Pericardium fibroblast (primary cell): Measurements from ENCODE around the gene MATCAP1. TPM values are rescaled to one million over a fixed set of nuclear protein-coding genes. Genes with fewer than 3 reads are reported as not detected.

Experiments used
- total RNA-seq: library from RNA; depleted of rRNA; stranded (reverse); fragments of >200 nt; gene quantifications from 2 replicates; pipeline ENCODE4 v1.2.3, GENCODE V29; 2015

MATCAP1 gene
- 9.5 and 18.7 TPM in 2 replicates for total RNA-seq

DNA sequence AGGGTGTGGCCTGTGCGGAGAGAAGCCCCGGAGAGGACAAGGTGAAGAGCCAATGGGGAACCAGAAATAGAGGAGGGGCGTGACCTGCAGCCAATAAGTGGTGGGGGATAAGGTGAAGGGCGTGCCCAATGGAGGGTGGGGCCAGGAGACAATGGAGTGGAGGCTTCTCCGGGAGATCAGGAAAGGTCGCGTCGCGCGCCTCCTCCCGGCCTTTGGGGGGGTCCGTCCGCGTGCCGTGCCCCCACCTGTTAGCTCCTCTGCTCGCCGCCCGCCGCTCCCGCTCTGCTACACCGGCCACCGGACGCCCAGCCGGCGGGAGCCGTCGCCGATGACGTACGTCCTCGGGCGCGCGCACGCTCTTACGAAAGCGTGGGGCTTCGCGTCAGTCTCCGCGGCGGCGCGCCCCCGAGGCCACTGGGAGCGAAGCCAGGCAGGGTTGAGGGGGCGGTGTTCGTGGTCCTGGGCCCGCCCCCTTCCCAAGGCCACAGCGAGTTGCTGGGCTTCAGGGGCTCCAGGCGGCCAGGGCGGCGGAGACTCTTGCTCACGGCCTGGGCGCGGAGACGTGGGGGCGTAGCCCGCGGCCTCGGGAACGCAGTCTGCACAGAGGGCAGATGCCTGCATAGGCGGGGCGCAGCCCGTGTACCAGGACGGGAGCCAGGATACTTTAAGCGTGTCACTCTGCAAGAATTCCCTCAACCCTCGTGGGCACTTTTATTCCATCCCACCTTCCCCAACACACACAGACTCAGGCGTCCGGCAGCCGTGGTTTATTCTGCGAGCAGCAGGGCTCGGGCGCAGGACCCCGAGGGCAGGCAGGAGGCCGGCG is at the start of gene MATCAP1:
TSS of gene MATCAP1 (minus strand) at position 337 of the 826 bp plus-strand sequence. CDS start 3,353 bp downstream, outside the sequence.

DNA sequence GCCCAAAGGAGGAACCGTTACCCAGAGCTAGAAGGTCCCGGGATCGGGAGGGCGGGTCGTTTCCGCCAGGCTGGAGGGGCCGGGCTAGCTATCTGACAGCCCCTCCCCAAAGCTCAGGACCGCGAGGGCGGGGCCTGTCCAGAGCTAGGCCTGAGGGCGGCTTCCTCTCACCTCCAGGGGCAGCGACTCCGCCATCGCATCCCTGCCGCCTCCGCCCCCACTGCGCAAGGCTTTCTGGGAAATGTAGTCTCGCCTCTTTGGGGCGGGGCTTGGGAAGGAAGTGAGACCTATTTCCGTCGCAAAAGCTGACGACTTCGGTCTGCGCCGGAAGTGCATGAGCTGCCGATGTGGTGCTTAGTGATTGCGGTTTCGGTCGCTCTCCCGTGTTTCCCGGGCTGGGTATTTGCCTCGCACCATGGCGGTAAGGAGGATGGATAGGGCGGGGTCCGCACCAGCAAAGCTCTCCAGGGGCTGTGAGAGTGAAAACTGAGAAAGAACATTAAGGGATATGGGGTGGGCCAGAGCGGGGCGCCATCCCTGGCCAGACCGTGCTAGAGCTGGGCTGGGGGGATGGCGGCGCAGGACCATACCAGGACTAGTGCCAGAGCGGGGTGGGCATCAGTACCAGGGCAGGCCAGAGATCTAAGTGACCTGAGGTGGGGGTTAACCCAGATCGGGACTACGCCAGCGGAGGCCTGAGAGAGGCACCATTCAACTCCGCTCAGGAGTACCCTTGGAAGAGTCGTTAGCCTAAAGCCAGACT is 43.2 kb upstream of the MATCAP1 start, which contains the start of gene TMEM208:
TSS of gene TMEM208 (plus strand) at position 327 of the 763 bp plus-strand sequence. CDS start at position 416, 89 bp downstream.

DNA sequence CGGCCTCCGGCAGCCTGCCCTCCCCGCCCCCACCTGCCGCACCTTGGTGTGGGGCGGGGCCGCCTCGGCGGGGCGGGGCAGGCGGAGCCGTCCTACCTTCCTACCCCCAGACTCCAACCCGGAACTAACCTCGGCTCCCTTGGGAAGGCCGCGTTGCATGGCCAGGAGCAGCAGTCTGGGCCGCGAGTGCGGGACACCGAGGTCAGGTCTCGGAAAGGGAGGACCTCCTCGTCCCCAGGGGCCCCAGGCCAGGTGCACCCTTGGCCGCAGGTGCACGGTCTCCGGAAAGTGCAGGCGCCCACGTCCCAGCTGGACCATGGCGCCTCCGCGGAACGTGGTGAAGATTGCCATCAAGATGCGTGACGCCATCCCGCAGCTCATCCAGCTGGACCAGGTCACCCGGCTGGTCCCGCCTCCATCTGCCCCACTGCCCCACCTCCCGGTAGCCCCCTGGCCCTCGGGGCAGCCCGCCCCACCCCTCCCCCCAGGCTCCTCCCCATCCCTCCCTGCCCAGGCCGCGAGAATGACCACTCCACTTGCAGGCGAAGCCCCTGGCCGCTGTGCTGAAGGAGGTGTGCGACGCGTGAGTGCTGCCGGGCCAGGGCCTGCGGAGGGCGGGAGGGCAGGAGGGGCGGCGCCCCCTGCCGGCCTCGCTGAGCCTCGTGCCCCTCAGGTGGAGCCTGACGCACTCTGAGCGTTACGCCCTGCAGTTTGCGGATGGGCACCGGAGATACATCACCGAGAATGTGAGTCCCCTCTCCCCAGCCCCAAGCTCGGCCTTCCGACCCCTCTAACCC is 15.4 kb upstream of the MATCAP1 start, which contains the start of gene ELMO3:
TSS of gene ELMO3 (plus strand) at position 121 of the 797 bp plus-strand sequence. CDS start at position 317, 196 bp downstream.

DNA sequence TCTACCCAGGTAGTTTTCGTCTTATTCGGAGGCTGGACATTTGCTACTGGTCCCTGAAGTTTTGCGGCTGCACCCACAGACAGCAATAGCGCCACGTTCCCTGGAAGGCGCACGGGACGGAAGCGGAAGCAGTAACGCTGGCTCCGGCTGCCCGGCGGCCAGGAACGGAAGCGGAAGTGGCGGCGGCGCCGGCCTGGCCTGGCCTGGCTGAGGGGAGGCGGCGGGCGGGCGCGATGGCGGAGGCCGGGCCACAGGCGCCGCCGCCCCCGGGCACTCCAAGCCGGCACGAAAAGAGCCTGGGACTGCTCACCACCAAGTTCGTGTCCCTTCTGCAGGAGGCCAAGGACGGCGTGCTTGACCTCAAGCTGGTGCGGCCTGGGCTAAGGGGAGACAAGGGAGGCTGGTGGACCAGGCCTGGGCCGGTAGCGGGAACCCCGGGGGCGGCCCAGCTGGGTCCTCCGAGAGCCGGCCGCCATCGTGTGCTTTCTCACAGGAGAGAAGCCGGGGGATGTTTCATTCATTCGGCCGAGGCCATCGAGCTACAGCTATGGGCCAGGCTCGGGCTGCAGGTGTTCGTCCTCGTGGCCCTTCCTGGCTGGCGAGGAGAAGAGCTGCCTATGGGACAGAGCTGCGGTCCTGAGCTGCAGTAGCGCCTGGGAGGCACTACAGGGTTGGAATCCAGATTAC is 8.4 kb upstream of the MATCAP1 start, which contains the start of gene E2F4:
TSS of gene E2F4 (plus strand) at position 161 of the 687 bp plus-strand sequence. CDS start at position 234, 73 bp downstream.

DNA sequence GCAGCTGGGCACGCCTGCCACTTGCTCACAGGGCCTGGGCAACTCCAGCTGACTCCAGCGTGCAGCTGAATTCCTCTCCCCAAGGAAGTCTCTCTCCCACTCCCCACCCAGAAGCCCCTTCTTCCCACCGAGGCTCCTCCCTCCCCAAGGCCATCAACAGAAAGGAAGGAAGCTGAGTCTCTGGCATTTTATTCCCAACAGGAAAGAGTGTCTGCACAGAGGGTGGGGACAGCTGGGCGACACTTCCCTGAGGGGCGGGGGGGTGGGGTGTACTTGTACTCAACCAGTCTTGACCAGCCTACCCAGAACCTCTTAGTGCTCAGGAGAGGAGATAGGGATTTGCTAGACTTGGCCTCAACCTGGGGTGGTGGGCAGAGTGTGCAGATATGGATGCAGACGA is 6.3 kb upstream of the MATCAP1 start, which contains the start of gene EXOC3L1:
TSS of gene EXOC3L1 (minus strand) at position 96 of the 400 bp plus-strand sequence. CDS start 460 bp downstream, outside the sequence.

DNA sequence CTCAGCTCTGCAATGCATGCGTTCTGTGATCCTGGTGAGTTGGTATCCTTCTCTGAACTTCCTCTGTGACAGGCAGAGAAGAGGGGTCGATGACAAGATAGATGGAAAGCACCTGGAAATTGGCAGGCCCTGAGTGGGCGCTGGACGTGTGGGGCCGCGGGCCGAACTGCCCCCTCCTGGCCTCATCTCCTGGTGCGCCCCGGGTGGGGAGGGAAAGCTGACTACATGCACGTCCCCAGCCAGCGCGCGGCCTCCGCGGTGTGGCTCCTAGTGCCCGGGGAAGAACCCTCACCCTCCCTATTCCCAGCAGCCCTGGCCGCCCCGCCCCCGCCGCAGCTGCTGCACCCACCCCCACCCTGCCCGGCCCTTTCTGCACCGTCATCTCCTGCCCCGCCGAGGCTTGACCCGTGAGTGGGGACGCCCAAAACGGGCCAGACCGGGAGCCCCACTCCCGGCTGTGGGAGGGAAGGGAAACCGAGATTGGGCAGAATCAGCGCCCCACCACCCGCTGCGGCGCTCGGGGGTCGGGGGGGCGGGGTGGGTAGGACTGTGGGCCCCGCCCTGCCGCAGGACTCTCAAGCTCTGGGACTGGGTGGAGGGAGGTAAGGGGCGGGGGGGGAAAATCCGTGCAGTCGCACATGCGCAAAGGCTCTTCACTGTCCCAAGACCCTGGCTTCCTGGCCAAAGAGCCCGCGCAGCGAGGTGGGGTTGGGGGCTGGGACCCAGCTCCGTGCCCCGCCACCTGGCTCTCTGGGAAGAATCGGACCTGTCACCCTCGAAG is 13.4 kb downstream of the MATCAP1 start, which contains the start of gene NOL3:
TSS of gene NOL3 (plus strand) at position 371 of the 781 bp plus-strand sequence.

DNA sequence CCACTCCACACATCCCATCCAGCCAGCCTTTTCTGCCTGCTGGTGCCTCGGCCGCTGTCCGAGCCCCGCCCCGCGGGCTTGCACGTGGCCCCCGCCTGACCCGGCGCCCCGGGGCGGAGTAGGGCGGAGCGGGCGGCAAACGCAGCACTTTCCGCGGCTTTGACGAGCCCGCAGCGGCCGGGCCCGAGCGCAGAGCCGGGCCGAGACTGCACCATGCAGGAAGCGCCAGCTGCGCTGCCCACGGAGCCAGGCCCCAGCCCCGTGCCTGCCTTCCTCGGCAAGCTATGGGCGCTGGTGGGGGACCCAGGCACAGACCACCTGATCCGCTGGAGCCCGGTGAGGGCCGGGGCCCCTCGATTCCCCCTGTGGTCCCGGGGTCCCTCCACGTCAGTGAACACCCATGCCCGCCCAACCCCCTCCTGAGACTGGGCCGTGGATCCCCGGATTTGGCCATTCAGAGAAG is 19.1 kb downstream of the MATCAP1 start, which contains the start of gene HSF4:
TSS of gene HSF4 (plus strand) at position 147 of the 463 bp plus-strand sequence. CDS start at position 214, 67 bp downstream.

DNA sequence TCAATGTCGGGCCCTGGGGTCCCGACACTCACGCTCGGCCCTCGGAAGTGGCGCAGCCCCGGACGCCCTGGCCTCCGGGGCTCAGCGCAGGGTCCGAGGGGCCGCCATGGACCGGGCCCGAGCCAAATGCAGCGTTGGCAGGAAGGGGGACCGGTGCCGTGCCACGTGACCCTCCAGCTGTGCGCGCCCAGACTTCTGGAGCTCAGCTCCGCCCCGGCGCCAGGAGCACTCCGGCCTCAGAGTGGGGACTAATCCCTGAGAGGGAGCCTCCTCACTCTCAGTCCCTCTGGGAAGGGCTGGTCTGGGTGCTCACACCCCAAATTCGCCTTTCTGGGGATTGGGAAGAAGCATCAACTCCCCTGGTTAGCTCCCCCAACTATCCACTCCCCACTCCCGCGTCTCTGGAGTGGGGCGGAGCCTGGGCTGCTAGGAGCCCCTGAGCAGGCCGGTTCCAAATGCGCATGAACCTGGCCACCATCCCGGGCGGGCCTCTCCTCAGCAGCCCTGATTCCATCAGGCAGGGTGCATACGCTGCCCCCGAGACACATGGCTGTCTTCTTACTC is 32.8 kb downstream of the MATCAP1 start, which contains the start of gene B3GNT9:
TSS of gene B3GNT9 (minus strand) at position 166 of the 564 bp plus-strand sequence. CDS start 513 bp downstream, outside the sequence.

Other genes starting within 250 kb of the MATCAP1 start
- gene CIAO2B, start 249.6 kb downstream of the MATCAP1 start, total RNA-seq = 71.4 and 88.2 TPM in 2 replicates
- 23.2 and 30.4 TPM in 2 replicates for gene CES2, start 248.4 kb downstream of the MATCAP1 start, total RNA-seq
- not detected in 2 replicates for gene CES3, start 222.7 kb downstream of the MATCAP1 start, total RNA-seq
- gene CES4A, start 195.4 kb downstream of the MATCAP1 start, total RNA-seq = 1.2 and 3.0 TPM in 2 replicates
- 31.9 and 39.8 TPM in 2 replicates for gene CBFB, start 154.8 kb downstream of the MATCAP1 start, total RNA-seq
- gene PHAF1, start 74.0 kb downstream of the MATCAP1 start, total RNA-seq = 14.2 and 39.7 TPM in 2 replicates
- 56.6 and 62.5 TPM in 2 replicates for gene B3GNT9, start 33.0 kb downstream of the MATCAP1 start, total RNA-seq
- gene TRADD, start 24.1 kb downstream of the MATCAP1 start, total RNA-seq = 20.4 and 32.7 TPM in 2 replicates
- 20.0 and 37.8 TPM in 2 replicates for gene FBXL8, start 24.0 kb downstream of the MATCAP1 start, total RNA-seq
- 9.8 and 16.9 TPM in 2 replicates for gene HSF4, start 19.2 kb downstream of the MATCAP1 start, total RNA-seq
- 18.1 and 26.1 TPM in 2 replicates for gene NOL3, start 13.4 kb downstream of the MATCAP1 start, total RNA-seq
- gene EXOC3L1, start 6.2 kb upstream of the MATCAP1 start, total RNA-seq = 0.12 and 1.9 TPM in 2 replicates
- 62.1 and 72.0 TPM in 2 replicates for gene E2F4, start 8.2 kb upstream of the MATCAP1 start, total RNA-seq
- gene ELMO3, start 15.2 kb upstream of the MATCAP1 start, total RNA-seq = 0.34 and 0.58 TPM in 2 replicates
- gene TMEM208, start 43.2 kb upstream of the MATCAP1 start, total RNA-seq = 33.2 and 34.3 TPM in 2 replicates
- gene FHOD1, start 63.5 kb upstream of the MATCAP1 start, total RNA-seq = 26.6 and 26.9 TPM in 2 replicates
- gene SLC9A5, start 65.0 kb upstream of the MATCAP1 start, total RNA-seq = 0.58 and 0.60 TPM in 2 replicates
- 6.6 and 8.6 TPM in 2 replicates for gene PLEKHG4, start 95.6 kb upstream of the MATCAP1 start, total RNA-seq
- gene KCTD19, start 142.8 kb upstream of the MATCAP1 start, total RNA-seq = 0.12 TPM in 1 of 2 replicates, not detected in the other
- not detected in 2 replicates for gene LRRC36, start 142.9 kb upstream of the MATCAP1 start, total RNA-seq
- not detected in 2 replicates for gene TPPP3, start 209.5 kb upstream of the MATCAP1 start, total RNA-seq
- 10.6 and 12.8 TPM in 2 replicates for gene ZDHHC1, start 232.5 kb upstream of the MATCAP1 start, total RNA-seq
- gene HSD11B2, start 247.2 kb upstream of the MATCAP1 start, total RNA-seq = 0.34 TPM in 1 of 2 replicates, not detected in the other